ENCODE data around the gene ANK2.

Gene ANK2

DNA sequence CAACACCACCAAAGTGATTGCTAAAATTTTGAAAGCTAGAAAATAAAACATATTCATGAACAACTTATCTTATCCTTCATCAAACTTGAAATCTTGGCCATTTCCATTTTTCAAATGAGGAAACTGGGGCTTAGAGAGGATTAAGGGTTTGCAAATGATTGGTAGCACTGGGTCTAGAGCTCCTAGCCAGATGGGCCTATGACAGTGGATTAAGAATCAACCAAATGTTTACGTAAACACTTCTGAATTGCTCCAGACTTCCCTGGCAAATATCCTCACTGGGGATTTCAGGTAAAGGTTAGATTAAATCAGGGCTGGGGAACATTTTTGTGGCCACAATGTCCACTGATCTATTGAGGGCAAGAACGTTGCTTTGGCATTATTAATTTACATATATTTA, 241.2 kb downstream of the ANK2 start:
- DNase-seq (ENCODE audit: low read depth), result no peak

DNA sequence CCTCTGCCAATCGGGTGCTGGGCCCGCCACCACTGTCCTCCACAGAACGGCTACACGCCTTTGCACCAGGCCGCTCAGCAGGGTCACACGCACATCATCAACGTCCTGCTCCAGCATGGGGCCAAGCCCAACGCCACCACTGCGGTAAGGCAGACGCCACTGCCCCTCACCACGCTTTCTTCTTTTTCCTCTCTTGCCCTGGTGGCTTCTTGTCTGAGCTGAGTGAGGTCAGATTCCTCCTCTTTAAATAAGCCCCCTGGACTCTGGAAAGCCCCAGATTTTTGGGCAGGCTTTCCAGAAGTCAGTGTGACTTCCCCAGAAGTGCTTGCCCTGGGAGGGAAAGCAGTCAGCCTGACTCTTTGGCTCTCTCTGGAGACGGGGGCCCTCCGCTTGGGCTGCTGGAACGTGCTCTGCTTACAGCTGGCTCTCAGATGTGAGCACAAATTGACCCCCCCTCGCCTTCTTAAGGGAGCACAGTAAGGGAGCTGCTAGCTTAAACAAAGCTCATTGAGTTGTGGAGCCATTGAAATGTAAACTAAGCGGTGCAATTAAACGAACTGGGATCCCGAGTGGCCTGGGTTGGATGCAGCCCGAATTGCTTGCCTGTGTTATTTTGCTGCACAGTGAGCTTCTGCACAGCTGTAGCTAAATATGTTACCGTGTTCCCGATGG, 243.1 kb downstream of the ANK2 start:
- no peak for DNase-seq (ENCODE audit: low read depth)

DNA sequence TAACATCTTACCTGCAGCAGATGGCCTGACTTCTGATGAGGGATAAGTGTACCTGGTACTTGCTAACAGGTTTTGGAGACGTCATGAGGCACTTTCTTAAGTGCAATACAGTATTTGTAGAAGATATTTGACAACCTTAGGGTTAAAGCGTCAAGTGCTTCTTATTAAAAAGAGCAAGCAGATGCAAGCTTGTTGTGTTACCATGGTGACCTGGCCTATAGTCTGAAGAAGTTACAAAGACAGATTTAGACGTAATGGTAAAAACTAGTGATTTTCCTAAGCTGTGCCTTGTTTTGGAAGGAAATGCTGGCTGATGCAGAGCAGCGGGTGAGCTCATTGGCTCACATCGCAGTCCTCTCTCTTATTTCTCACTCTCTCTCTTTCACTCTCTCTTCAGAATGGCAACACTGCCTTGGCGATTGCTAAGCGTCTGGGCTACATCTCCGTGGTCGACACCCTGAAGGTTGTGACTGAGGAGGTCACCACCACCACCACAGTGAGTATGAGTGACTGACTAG, 243.6 kb downstream of the ANK2 start:
- no peak for DNase-seq (ENCODE audit: low read depth)

DNA sequence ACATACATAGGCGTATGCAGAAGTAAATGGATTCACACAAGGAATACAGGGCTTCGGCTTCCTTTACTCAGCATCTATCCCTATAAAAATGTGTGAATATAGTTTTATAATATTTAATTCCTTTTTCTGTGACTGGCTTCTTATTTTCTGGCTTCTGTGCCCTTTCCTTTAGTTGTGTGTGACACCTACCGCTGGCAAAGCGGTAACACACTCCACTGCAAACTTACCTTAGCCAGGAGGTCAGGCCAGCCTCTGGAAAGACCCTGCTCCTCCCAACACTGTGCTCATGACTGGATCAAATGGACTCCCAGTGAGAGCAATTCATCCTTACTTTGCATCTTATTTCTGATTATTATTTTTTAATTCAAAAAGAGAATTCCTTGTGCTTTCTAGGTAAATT, 244.2 kb downstream of the ANK2 start:
- no peak for DNase-seq (ENCODE audit: low read depth)

DNA sequence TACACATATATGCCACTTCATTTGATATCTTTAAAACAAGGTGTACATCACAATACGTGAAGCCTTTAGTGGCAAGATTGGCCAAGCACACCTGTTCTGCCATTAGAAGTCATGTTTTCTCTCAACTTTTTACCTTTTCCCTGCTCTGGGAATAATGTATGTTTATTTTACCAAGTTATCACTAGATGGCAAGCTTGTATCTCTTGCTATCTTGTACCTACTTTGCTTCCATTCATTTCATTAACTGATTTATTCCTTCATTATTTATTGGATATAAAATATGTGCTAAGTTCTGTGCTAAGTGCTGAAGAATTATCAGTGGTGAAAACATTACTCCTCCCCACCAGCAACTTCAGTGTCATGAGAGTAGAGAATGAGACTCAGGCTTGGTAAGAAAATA, 245.5 kb downstream of the ANK2 start:
- no peak for DNase-seq (ENCODE audit: low read depth)

DNA sequence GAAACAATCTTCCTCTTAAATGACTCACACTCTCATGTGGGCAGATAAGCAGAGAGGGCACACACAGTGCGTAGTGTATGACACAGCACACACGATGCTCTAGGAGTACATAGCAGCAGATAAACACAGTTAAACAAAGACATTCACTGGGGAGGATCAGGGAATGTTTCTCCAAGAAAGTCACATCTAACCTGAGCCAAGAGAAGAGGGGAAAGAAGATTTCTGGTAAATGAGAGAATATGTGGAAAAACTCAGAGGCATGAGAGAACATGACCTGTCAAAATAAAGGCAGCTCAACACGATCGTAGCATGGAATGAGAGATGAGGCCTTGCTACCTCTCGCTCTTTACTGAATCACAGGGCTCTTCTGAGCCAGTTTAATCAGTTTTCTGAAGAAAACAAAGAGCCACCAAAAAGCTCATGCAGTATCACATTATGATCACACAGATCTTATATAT, 251.0 kb downstream of the ANK2 start:
- no peak for DNase-seq (ENCODE audit: low read depth)

DNA sequence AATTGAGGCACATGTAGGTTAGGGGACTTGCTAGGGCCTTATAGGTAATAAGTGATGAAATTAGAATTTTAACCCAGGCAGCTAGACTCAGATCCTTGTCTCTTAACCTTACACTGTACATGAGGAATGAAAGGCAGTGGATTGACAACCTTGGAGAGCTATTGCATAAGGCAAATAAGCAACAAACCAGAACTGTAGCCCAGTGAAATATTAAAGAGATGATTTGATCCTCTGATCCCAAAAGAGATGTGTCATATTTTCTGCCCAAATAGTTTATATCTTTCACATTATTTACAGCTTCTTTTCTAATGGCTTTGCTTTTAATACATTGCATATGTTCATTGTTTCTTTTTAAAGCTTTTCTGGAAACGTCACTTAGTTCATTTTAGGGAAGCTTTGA, 252.6 kb downstream of the ANK2 start:
- DNase-seq (ENCODE audit: low read depth), result no peak

DNA sequence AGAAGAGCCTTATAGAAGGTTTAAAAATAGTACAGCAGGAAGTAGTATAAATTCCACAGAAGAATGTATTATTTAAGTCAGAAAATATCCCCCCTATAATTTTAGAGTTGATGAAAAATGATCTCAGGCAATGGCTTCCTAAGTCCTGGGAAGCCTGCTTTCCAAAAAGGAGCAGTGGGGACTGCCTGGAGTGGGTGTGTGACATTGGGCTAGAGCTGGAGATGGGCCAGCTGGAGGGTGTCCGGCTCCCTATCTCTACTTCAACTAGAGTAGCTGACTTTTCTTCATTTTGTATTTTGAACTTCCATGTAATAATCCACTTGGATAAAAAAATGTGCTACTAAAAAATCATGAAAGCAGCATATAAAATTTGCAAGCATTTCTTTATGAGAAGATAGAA, 253.9 kb downstream of the ANK2 start:
- DNase-seq (ENCODE audit: low read depth), result no peak

DNA sequence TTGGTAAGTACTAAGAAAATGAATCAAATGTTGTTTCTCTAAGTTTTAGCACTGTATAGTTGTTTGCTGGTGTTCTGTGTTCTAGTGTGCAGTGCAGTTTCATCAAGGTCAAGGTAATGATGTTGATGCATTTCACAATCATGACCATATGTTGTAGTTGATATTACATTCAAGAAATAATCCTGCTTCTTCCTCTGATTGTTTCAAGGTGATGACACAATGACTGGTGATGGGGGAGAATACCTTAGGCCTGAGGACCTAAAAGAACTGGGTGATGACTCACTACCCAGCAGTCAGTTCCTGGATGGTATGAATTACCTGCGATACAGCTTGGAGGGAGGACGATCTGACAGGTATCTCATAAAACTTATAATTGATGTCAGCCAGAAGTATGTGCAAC, 261.6 kb downstream of the ANK2 start:
- no peak for DNase-seq (ENCODE audit: low read depth)

DNA sequence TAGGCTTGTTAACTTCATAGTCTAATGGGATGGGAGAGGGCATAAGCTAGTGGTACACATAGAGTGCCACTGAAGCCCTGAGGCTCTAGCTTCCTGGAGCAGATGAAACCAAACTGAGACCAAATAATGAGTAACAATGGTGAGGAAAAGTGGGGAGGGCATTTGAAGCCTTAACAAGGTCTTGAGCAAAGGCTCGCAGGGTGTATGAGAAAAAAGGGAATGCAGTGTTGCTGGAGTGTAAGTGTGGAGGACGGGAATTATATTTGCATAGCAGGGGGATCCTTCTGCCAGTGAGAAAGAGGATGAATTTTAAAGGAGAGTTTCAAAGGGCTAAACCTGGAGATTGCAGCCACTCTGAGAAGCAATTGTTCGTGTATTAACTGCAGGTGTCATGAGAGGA, 263.1 kb downstream of the ANK2 start:
- DNase-seq (ENCODE audit: low read depth), result no peak

DNA sequence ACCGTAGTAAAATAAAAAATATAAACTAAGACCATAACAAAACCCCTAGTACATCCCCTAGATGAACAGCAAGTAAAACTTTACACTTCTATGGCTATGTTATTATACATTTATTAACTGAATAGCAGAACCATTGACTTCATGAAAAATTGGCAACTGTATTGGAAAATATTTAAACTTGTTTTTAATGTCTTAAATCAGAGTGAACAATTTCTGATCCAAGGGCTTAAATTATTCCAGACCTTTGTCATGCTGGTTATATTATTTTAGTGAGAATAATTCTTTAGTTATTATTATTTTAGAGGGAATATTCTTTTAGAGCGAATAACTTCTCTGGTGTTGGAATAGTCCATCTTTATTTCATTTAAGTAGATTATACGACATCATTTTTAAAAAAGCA, 265.0 kb downstream of the ANK2 start:
- no peak for DNase-seq (ENCODE audit: low read depth)

DNA sequence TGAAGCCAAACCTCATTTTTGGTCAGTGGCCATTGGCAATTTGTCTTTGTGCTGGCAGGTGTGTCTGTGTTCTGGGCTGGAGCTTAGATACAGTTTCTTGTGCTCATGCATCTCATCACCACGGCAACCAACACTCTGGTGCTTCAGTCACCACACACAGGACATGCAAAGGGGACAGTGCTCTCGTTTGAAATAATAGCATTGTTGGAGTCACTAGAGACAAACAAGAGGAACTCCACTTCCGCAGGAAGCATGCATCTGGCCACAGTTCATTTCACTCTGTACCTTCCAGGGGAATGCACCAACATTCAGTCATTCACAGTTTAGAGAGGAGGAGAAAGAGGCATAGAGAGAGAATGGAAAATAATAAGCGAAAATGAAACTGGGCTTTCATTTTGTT, 267.4 kb downstream of the ANK2 start:
- DNase-seq (ENCODE audit: low read depth), result no peak

DNA sequence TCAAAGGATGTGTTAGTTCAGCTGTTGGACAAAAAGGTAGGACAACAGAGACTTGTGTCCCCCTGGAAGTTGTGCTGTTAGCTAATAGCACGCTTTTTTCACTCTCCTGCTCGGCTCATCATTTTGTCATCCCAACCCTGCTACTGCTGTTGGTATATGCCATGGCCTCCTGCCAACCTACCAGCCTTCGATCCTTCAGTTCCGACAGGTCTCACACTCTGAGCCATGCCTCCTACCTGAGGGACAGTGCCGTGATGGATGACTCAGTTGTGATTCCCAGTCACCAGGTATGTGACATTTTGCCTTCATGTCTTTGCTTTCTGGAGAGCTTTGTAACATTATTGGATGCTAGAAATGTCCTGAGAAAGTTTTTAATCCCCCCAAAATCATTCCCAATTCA, 268.1 kb downstream of the ANK2 start:
- DNase-seq (ENCODE audit: low read depth), result no peak

DNA sequence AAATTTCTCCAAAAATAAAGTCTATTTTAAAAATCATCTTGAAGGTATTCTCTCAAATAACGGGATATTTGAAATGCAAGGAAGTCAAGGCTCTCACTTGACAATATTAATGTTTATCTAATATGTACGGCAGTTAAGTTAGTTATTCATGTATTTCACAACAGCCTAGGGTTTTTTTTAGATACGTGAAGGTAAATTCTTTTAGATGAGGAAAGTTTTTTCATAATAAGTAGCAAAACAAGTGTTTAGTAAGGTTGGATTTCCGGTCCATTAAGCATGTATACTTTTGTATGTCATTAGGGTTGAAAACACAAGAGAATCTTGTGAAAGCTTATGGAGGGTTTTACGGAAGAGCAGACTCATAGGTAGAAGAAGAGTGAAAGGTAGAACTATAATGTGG, 273.3 kb downstream of the ANK2 start:
- DNase-seq (ENCODE audit: low read depth), result no peak

DNA sequence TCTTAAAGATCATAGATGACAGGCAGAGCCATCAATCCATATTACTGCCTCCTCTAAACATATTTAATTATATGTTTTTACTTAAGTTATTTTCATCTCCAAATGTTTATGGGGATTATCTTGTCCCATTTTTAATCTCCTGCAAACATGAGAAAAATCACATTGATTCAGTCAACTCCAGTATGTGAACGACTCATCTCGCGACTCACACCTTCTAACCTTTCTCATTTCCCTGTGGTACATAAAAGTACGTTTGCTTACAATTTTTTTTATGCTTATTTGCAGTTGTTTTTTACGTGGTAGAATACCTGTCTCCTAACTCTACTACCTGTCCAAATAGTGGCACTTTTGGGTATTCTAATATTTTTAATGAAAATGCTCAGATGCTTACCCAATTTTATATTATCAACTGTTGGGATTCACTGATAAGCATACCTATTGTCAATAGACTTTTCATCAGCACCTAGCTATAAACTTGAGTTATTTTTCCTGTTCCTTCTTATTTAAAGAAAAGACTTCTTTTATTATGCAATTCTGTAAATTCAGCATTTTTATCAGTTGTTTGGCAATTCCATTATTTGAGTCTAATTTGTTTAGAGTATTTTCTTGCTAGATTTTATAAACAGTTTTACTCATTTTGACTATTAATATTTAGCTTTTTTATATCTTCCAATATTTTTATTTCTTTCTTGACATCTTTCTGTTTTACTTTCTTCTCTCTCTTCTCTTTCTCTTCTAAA, 276.6 kb downstream of the ANK2 start:
- DNase-seq (ENCODE audit: low read depth), result no peak

DNA sequence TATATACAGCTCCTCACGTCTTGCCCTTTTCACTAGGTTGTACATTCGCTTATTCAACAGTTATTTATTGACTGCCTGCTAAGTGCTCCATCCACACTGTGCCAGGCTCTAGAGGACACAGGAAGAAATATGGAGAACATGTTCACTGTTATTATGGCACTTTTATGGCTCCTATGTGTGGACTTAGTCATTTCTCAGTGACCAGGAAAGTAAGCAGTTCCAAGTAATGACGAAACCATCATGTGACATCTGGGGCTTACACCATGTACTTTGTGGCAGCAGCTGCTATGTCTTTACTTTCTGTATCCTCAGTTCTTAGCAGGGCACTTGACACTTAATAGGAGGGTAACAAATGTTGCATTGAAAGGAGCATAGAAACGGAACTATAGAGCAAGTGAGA, 278.0 kb downstream of the ANK2 start:
- DNase-seq (ENCODE audit: low read depth), result no peak

DNA sequence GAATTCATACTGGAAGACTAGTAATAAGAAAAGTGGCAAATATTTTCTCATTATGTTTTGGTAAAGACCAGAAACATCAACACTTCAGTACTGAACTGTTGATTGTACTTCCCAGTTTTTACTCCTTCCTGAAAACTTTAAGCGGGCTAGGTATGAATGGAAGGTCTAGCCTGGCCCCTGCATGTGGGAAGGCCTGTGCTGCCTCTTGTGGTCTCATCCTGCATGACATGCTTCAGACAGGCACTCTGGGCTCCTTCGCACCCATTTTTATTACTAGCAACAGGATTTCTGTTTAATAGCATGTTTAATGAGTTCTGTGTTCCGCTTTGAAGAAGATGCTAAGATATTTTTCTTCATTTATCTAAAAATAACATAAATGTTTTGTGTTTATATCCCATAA, 279.1 kb downstream of the ANK2 start:
- no peak for DNase-seq (ENCODE audit: low read depth)

DNA sequence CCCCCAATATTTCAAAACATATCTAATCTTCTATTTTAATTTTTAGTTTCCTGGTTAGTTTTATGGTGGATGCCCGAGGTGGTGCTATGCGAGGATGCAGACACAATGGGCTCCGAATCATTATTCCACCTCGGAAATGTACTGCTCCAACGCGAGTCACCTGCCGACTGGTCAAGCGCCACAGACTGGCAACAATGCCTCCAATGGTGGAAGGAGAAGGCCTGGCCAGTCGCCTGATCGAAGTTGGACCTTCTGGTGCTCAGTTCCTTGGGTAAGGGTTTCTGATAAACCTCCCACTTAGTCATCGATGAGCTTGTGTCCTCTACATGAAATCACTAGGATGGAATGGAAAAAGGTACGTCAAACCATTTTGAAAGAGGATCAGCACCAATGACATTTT, 280.7 kb downstream of the ANK2 start:
- no peak for DNase-seq (ENCODE audit: low read depth)

DNA sequence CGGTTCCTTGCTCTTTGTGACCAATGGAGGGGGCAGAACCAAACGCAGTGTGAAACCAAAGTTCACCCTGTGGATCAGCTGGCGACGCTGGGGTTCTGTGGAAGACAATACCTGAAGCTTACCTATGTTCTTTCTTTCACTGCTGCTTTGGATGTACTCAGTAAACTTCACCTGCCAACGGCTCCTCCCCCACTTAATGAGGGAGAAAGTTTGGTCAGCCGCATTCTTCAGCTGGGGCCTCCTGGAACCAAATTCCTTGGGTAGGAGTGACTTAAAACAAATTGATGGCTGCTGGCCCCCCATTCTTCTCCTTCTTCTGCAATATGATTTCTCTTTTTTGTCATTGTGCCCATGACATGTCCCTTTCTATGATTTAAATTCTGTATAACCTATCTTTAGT, 282.4 kb downstream of the ANK2 start:
- DNase-seq (ENCODE audit: low read depth), result no peak

DNA sequence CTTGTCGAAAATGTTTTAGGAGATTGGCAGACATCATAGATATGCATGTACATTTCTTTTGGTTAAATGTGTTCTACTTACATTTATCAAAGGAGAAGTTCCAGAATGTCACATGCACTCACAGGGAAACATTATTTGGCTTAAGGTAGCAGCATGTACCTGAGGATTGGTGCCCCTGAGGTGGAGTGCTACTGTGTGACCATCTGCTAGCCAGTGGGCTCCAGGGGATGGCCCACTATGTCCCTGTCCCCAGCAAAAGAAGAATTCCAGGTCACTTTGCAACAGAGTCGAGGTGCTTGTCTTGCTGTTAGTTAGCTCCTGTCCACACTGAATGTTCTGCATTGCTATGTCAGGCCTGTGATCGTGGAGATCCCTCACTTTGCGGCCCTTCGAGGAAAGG, 283.2 kb downstream of the ANK2 start:
- no peak for DNase-seq (ENCODE audit: low read depth)

DNA sequence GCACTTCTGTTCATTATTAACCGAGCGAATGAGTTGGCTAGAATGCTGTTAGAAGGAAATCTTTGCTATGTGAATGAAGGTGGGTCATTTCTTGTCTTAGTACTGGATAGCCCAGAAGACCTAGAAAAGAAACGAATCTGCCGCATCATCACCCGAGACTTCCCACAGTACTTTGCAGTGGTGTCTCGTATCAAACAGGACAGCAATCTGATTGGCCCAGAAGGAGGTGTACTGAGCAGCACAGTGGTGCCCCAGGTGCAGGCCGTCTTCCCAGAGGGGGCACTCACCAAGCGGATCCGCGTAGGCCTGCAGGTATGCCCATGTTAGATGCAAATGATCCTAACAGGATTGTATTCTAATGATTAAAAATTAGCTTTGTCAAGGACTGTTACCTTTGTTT, 286.3 kb downstream of the ANK2 start:
- DNase-seq (ENCODE audit: low read depth), result no peak

DNA sequence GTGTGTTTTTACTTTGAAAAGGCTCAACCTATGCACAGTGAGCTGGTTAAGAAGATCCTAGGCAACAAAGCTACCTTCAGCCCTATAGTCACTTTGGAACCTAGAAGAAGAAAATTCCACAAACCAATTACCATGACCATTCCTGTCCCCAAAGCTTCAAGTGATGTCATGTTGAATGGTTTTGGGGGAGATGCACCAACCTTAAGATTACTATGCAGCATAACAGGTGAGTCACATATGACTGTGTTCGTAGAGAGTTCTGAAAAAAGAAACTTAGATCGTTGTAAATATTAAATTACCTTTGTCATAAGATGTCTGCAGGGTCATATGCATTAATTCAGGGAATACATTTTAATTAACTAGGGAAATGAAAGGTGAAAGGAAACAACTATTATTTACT, 287.1 kb downstream of the ANK2 start:
- DNase-seq (ENCODE audit: low read depth), result no peak

DNA sequence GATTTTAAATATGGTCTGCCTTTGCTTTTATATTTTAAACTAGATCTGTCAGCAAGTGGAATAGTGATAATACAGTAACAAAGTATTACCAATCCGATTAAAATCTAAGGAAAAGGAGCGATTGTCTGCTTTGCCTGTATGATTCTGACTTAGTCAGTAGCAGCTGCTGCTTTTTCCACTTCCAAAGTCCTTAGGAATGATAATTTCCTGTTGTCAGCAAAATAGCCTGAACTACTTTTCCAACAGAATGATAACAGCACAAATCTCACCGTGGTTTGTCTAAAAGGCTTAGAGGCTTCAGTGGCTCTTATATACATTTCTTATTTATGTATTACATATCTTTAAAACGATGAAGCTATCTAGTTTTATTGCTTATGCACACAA, 290.0 kb downstream of the ANK2 start:
- DNase-seq (ENCODE audit: low read depth), result no peak

DNA sequence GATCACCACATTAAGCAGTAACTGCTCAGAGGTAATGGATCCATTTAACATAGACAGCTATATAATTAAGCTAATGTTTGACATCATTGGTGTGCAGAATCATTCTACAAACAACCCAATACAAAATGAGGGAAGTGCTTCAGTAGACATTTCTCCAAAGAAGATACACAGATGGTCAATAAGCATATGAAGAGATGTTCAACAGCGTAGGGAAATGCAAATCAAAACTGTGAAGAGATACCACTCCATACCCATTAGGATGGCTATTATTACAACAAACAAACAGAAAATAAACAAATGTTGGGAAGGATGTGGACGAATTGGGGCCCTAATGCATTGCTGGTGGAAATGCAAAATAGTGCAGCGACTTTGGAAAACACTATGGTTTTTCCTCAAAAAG, 294.6 kb downstream of the ANK2 start:
- no peak for DNase-seq (ENCODE audit: low read depth)
